ENCODE results near the gene TRIM16.
"Not testable (repeated sequence)": the region's sequence is repeated elsewhere in the genome, so short reads cannot be mapped to it uniquely, and the experiment has no call there.

The TRIM16 gene

DNA sequence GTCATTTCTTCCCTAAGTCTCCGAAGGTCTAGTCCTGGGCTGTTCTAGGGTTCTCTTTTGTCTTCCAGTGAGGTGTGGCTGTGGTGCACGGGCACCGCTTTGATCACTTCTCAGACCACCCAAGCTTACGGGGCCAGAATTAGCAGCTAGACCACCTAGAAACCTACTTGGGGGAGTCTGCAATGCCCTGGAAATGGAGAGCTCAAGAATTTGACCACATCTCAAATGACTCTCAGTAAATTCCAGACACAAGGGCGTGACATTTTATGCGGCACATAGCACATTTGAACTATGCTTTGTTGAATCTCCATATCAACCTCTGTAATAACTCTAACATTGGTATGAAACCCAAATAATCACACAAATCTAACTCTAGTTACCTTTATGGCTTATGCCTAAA is 24.9 kb downstream of the TRIM16 start:
- no peak for DNase-seq

DNA sequence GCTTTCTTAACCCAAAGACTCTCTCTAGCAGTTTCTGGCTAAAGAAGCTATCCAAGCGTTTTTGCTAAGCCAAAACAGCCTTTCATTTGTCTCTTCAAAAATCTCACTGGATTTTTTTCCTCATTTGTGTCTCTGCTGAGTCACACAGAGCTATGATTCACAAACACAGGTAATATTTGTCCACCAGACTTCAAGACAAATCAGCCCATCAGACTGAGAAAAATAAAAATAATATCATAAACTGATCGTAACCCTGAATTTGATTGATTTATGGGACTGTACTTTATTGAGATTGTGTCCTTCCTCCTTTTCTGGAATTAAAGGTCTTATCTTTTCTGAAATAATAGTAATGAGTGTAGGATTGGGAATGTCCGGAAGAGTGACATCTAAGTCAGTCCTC is 25.8 kb downstream of the TRIM16 start:
- DNase-seq: no peak

DNA sequence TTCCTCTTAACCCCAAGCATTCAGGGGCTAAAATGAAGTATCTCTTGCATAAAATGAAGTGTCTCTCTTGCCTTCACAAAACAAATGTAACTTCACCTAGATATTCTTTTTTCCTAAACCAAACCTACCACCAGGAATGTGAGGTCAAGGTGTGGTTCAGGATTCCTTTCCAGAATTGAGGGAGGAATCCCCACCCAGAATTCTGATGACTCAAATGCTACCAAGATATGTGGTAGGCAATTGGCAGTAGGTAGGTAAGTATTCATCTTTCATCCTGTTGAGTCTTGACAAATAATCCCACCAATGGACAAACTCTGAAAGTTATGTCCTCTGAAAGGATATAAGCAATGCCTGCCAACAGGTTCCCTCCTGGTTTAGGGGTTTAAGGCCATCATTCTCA is 26.2 kb downstream of the TRIM16 start:
- no peak for DNase-seq

DNA sequence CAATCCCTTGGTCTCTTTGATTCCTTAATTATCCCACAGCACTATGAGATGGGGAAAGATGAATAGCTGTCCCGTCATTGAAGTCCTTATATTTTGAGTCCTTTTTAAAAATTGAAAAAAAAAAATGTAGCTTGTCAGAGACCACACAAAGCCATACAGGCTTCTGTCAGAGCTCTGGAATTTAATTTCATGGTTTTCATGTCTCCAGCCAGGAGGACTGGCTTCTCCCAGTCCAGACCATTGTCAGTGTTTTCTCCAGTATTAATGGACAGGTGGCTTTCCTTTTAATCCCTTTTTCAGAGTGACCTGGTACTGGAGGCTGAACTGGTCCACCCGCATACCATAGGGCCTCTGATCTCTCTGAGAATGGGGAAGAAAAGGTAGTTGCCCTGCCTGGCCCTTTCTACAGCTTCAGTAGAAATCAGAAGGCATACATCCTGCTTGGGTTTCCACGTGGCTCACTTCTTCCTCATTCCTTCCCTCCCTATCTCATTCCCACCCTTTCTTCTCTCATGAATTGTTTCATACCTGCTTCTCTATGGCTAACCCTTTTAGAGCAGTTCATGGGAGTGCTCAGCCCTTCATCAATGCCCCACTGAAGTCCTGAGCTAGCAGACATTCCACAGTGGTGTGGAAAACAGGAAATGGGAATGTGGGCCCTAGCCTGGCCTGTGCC is 29.1 kb downstream of the TRIM16 start:
- DNase-seq: no peak

DNA sequence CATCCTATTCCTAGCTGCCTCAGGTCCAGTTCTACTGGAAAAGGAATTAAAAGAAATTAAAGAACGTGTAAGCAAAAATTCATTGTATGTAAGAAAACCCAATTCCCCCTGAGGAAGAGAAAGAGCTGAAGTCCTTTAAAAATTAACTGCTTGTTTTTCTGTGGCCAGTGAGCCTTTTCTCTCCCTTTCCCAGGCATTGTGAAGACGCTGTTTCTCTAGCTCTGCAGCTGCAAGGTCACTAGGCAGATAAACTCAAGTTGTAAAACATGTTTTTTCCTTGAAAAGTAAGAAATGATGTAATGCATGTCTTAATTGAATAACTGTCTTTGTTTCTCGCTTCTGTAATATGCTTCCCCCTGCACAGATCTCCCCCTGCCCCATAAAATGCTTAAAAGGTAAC is 29.7 kb downstream of the TRIM16 start:
- not testable (repeated sequence) for DNase-seq

DNA sequence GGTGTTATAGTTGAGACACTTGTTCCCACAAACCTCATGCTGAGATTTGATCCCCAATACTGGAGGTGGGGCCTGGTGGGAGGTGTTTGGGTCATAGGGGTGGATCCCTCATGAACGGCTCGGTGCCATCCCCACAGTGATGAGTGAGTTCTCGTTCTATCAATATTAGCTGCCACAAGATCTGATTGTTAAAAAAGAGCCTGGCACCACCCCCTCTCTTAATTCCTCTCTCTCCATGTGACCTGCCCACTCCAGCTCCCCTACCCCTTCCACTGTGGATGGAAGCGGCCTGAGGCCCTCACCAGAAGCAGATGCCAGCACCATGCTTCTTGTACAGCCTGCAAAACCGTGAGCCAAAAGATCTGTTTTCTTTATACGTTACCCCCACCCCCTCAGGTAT is 31.2 kb downstream of the TRIM16 start:
- DNase-seq: no peak

DNA sequence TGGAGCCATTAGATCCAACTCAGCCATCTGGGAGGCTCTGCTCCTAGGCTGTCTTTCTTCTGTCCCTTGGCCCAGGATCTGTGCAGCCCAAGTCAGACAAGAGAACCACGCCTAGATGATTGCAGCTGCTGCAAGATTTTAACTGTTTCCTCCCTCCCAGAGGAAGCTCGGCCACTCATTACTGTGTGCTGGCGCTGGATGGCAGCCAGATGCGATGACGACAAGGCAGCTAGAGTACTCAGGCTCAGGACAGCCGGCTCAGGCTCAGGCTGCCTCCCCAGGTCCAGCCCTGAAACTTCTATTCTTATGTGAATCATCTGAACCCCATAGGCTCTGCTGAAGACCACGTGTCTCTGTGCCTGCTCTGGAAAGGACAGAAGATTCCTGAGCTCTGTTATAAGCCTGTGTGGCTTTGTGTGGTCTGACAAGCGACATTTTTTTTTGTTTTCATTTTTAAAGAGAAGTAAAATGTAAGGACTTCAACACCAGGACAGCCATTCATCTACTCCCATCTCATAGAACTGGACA is 32.5 kb downstream of the TRIM16 start:
- DNase-seq: peak; percentile 74

DNA sequence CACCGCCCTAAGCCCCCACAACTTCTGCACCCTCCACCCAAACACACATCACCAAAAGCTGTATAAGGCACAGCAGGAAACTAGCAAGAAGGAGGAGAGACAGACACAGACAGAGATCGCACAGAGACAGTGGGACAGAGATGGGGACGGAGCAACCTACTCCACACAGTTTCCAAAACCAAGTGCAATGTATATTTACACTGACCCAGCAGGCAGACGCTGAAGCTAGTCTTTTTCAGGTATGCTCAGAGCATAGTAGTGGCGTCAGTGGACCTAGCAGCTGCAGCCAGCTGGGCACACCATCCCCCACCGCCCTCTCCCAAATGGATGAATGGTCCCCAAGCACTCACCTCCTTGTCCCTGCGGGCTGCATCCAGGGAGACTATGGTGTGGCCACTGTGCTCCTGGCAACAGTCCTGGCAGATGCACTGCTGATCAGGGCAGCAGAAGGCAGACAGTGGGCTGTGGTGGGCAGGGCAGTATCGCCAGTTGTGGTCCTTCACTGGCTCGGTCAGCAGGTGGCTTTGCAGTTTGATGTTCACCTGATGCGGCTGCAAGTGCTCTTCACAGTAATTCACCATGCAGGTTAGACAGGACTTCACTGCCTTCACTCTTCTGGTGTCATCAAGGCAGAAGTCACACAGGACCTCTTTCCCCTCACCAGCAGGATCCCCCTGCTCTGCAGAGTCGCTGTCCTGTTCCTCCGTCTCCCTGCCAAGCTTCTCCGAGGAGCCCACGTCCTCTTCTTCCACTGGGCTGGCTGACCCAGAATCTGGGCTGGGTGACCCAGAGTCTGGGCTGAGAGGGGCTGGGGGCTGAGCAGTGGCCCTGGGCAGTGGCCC is 33.1 kb downstream of the TRIM16 start:
- peak; percentile 31 for DNase-seq

DNA sequence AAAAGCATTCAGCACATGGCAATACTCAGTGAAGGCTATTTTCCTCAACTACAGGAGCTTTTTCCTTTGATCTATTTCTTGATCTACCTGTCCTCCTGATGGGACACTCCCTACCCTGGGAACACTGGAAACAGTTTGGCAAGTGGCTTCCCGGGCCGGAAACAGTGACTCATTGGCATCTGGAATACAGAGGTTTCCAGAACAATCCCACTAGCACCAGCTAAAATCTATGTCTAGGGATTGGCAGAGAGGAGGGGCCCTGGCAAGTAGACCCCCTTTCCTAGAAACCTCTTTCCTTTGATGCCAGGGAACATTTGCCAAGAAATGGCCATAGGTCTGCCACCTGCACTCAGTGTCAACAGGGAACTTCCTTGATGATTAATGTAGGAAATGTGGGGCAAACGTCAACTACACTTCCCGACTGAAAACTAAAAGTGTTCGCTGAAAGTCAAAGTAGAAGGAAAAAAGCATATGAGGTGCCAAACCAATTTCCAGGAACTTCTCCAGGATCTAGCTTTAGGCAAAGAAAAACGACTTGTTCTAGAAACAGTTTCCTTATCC is 34.2 kb downstream of the TRIM16 start:
- no peak for DNase-seq

DNA sequence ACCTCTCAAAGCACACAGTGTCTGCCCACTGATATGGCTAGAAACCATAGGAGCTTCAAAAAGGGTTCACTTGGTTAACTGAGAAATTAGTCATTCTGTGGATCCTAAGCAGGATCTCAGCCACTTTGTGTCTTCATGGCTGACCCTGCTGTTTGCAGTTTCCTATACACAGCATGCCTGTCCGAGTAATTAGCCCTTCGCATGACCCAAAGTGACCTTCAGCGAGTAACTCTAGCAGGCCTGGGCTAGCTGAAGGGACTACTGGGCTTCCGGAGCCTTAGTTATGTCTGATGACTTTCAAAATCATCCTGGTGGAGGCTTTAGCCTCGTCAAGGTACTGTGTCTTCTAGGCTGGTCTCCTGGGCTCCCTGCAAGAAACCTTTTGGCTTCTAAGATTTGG is 35.7 kb downstream of the TRIM16 start:
- no peak for DNase-seq

DNA sequence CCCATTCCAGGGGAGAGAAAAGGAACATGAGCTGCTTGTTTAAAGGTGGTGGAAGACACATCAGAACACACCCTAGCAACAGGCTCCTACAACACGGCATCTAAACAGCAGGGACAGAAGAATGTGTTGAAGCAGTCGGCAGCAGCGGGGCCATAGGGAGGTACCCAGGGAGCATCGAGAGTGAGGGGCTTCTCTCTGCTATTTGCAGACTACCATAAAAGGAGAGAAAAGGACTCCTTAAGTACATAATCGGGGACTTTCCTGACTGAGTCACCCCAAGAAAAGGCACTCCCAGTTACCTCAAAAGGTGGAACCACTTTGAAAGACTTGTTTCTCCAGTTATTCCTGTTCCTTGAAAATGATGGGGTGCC is 38.2 kb downstream of the TRIM16 start:
- peak; percentile 40 for DNase-seq

DNA sequence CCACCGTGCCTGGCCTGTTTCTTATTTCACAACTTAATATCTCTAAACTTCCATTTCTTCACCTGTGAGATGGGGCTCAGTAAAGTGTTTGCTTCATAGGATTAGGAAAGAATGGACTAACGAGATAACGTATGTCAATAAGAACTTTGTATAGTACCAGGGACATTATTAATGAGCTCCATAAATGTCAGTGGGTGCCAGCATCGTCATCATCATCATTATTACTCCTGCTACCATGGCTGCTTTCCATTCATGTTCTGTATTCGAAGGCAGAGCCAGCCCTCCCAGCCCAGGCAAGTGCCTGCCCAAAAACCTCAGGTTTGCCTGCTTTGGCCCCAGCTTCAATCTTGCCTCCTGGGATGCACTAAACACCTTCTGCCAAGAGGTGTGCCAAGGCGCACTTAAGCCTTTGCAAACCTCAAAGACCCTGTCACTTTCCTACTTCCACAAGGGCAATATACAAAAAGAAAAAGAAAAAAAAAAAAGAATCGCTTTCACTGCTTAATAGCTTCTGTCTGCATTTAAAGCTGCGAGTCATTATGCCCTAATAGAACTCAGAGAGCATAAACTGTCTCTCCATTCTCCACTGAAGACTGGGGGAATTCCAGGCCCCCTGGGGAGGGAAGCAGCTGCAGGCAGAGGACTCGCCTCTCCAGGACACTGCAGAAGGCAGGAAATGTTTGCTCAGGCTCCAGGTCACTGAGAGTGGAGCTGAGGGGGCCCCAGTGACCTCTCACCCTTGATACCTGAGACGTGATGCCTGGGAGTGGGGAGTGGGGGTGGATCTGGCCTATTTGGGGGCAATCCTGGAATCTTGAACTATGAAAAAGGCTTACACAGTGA is 38.8 kb downstream of the TRIM16 start:
- DNase-seq: peak; percentile 36

DNA sequence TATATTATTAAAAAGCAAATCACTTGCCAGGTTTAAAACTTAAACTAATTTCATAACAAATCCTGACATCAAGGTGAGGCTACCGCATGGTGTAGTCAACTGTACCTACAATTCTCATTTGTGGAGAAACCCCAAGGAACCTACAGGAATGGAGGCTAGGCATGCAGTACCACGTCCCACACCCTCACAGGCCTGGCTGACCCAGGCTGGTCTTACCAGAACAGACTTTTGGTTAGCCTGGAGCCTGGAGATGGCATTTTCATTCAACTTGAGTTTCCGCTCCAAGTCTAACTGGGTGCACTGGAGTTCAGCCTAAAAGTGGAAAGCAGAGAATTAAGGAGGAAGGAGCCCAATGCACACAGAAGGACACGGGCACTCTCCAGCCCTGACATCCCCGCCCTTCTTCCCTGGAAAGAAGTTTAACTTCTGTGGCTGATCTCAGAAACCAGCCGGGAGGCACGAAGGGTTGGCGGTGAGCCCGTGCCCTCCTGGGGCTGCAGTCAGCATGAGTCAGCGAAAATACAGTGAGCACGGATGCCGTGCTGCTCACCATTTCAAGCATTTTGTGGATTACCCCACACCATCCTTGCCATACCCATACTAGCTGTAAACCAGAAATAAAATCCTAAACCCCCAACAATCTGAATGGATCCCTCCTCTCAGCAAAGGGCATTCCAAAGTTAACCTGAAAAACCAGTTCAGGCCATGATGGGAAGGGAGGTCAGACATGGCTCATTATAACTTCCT is 41.4 kb downstream of the TRIM16 start:
- DNase-seq: not testable (repeated sequence)

DNA sequence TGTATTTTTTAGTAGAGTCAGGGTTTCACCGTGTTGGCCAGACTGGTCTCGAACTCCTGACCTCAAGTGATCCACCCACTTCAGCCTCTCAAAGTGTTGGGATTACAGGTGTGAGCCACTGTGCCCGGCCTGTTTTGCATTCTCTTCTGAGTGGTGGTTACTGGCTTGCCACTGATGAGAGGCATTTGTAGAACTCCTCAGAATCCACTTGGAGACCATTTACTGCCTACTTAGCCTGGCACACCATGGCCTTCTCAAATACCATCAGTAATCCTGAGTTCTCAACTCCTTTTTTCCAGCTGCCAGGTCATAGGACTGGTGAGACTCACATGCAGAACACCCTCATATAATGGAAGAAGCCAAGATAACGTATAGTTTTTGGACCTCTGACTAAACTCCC is 42.1 kb downstream of the TRIM16 start:
- not testable (repeated sequence) for DNase-seq

DNA sequence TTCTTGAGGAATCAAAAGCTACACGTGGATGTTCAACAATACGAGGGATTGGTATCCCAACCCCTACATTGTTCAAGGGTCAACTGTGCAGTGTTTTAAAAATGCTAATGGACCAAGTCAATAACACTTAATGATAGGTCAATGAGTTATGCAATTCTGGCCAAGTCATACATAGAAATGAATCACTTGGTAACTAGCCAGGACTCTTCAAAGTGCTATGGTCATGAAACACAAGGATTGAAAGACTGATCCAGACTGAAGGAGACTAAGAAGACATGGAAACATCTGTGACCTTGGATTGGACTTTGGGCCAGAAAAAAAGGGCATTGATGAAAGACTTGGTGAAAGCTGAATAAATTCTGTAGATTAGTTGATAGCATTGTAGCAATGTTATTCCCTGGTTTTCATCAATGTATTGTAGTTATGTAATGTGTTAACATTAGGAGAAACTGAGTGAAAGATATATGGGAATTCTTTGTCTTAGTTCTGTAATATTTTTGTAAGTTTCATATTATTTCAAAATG is 53.1 kb downstream of the TRIM16 start:
- DNase-seq: not testable (repeated sequence)

DNA sequence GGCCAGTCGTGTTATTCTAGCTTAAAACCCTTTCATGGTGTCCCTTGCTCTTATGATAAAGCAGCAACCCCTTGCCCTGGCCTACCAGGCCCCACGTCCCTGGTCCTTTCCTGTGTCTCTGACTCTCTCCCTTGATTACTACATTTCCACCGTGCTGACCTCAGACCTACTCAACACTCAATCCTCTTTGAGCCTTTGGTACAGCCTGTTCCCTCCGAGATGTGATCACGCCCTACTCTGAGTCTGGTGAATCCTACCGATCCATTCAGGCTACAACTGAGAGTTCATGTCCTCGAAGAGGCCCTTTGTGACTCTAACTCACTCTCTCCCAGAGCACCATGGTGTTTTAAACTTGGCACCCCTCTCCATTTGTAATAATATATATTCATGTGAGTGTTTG is 54.1 kb downstream of the TRIM16 start:
- not testable (repeated sequence) for DNase-seq

DNA sequence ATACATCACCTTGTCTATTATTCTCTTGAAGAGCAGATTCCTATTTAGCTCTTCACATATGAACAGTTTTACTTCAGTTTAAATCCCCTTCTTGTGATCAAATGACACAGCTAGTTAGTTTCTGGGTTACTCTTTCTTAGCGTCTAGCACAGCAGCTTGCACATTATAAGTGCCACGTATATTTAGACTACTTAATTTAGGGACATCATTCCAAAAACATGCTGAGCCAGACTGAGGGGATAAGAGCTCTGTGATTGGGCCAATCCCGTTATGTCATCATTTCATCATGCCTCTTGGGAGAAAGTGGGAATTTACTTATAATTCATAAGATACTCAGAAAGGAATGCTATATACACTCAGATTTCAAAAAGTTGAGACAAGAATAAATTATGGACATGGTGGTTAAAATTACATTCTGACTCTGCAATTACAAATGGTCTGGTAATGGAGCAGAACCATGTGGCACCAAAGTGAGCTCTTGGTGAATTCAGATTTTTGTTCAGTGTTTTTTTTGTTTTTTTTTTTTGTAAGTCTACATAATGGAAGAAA is 60.4 kb downstream of the TRIM16 start:
- not testable (repeated sequence) for DNase-seq

DNA sequence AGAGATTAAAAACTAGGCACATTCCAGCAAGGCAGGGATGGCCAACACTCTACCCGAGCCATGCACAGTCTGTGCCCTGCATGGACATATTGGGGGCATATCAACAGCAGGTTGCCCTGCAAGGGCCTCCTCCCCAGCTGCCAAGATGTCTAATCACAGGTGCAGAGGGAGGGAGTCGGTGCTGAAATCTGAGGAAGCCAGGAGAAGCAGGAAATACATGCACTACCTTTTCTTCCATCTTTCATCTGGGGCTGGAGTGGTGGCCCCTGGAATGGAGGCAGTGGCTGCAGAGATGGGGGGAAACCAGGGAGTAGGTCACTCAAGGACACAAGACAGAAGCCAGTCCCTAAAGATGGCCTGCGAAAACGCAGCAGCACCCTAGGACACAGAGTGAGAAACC is 60.9 kb downstream of the TRIM16 start:
- DNase-seq: not testable (repeated sequence)

DNA sequence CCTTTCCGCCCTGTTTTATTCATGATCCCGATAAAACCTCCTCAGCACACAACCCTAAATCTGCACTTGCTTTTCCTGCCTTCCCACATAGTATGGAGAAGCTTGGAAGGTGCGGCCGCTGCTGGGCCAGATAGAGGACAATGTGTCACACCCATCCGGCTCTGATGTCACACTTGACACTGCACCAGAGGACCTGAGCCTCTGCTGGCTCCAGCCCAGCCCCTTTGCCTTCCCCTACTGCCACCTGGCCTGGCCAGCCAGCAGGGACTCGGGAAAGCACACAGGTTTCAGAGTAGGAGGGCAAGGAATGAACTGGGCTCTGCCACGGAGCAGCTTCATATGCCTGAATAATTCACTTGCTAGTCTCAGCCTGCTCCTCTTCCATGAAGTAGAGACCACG is 62.0 kb downstream of the TRIM16 start:
- not testable (repeated sequence) for DNase-seq

DNA sequence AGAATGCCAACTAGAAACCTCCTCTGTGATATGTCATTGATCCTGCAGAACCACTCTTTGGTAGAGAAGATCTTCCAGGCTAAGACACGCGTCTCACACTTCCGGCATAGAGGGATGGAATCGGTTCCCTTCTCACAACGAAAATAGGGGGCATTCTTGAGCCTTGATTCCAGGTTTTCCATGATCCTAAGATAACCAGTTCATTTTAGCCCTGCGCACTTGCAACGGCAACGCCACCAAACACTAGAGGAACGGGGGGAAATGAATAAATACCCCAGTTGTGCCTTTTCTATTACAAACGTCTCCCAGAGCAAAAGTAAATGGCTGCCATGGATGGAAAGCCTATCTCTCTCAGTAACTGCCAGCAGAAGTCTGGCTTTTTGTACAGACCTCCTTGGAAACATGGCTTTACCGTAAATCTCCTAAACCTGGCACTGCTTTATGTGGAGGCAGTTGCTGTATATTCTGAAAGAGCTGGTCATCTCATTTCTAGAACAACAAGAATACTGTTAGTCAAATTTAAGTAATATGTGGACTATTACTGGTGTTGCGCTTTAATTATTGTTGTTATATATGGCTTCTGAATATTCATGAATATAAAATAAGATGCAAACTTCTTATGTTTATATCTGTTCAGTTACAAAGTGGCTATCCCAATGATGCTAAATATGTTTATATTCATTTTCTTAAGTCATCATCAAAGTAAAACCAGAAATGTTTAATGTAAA is 64.6 kb downstream of the TRIM16 start, which contains the start of gene FBXW10B:
TSS of gene FBXW10B (minus strand) at position 374 of the 728 bp plus-strand sequence. CDS start at position 182, 192 bp downstream.
- peak; percentile 38 for DNase-seq

Data from right kidney (tissue), 1 donor.